Activated CD8-positive, alpha-beta memory T cell treated with anti-CD3 and anti-CD28 coated beads for 1 hour (primary cell): ENCODE data around the gene ADD2.
"Not testable (repeated sequence)": the region's sequence is repeated elsewhere in the genome, so short reads cannot be mapped to it uniquely, and the experiment has no call there.

Source experiments
- DNase-seq, 2 donors: peaks; one replicate each; pipeline ENCODE4 v3.0.0-alpha.2; 2020; ENCODE audit warnings: low read depth in 1 of 2; ENCODE audit errors: extremely low read depth in 1 of 2

The ADD2 gene

DNA sequence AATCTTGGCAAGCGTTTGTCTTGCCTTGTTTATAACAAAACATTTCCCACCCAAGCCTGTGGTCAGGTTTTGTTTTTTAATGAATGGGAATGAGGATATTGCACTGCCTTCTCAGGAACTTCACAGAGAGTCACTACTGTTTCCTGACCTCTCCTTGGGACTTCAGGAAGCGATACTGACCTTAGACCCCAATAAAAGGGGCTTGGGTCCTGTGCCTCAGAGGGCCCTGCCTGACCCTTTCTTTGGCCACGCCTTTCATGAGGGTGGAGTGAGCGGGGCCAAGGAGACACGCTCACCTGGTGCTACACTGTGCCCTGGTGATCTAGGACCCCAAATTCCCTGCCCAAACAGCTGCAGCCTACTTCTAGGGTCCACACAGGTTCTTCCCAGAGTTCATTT, 121.6 kb downstream of the ADD2 start:
- DNase-seq = no peak

- no peak for DNase-seq
These were observed 122.1 kb downstream of the ADD2 start for GRCh38 chr2:70645733-70646419.

DNA sequence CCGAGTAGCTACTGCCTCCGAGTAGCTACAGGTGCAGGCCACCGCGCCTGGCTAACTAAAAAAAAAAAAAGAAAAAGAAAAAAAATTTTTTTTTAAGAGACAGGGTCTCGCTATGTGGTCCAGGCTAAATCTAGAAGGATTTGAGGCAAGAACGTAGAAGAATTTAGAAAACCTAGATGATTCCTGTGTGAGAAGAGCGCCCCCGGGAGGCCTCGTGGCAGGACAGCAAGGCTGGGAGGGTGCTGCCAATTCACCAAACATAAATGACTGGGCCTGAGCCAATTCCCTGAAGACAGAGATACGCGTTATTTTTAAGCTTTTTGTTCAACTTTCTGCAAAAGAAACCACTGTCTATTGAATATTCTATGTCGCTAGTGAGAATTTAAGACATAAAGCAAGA, 124.3 kb downstream of the ADD2 start:
- no peak for DNase-seq

DNA sequence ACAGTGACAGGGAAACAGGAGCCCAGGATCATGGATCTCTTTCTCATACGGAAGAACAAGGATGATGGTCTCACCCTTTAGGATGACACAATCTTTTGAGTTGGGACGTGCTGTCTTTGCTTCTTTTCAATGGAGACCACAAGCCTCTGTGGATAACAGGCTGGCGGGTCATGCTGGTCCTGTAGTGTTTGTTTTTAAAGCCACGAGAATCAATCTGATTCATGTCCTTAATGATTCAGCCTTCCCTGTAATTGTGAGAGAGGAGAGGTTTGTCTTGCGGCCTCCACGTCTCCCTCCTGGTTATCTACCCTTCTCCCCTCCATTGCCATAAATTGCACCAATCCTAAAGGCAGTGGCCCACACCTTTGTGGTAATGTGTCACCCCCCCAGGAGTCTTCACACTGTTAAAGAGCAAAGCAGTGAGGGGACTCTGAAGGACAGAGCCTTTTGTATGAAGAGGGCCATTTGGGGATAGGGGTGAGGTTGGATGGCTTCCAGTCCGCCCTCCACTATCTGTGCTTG, 126.7 kb downstream of the ADD2 start:
- no peak for DNase-seq

GRCh38 chr2:70639841-70640436, 128.1 kb downstream of the ADD2 start:
- no peak for DNase-seq

DNA sequence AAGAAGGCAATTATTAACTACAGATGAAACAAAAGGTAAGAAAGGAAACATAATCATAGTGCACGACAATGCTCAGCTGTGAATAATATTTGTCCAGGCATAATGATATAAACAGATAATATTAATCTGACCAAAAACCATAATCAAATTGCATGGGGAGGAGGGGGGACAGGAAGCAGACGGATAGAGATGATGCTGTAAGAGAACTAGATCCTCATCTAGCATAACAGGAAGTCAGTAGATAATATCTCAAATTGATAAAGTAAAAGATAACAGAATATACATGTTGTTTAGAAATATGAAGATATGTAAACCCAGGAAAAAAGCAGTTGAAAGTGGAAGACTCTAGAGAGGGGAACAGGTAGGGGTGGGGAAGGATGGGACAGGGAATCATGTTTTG, 129.4 kb downstream of the ADD2 start:
- DNase-seq = no peak

- no peak for DNase-seq
These were observed 134.5 kb downstream of the ADD2 start for GRCh38 chr2:70633508-70633907.

GRCh38 chr2:70632966-70633365, 135.0 kb downstream of the ADD2 start:
- DNase-seq = no peak

GRCh38 chr2:70632388-70632787, 135.6 kb downstream of the ADD2 start:
- no peak for DNase-seq

GRCh38 chr2:70630761-70631160, 137.2 kb downstream of the ADD2 start:
- no peak for DNase-seq

GRCh38 chr2:70627211-70627898, 140.6 kb downstream of the ADD2 start:
- no peak for DNase-seq

- no peak for DNase-seq
These were observed 141.6 kb downstream of the ADD2 start for GRCh38 chr2:70626254-70626990.

GRCh38 chr2:70621536-70621935, 146.5 kb downstream of the ADD2 start:
- not testable (repeated sequence) for DNase-seq

DNA sequence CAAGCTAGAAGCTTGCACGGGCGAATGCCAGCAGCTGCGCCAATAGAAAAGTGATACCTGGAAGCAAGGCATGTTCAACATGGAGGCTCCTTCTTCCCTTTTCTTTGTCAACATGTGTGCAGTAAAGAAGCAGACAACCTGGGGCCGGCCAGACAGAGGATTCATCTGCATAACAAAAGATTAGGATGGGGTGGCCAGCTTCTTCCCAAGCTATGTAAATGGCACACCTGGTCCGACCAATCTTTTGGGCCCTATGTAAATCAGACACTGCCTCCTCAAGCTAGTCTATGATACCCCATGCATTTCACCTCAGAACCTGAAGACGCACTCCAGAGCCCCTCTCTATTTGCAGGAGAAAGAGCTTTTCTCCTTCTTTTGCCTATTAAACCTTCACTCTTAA, 148.0 kb downstream of the ADD2 start:
- no peak for DNase-seq

DNA sequence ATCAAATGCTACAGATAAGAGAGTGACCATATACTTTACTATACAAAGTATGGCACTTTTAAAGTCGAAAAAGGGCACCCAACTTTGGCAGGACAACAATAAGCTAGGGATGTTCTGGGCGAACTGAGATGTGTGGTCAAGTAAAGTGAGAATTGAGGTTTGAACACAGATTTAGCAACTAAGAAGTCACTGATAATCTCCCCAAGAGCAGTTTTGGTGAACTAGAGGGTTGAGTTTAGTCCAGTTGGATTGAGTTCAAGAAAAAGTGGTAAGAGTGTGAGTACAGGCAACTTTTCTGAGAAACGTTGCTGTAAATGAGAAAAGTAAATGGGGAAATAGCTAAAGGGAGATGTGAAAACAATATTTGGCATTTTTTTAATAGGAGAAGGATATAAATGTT, 148.8 kb downstream of the ADD2 start:
- DNase-seq = no peak

- DNase-seq = no peak
These were observed 151.8 kb downstream of the ADD2 start for GRCh38 chr2:70616168-70616694.

DNA sequence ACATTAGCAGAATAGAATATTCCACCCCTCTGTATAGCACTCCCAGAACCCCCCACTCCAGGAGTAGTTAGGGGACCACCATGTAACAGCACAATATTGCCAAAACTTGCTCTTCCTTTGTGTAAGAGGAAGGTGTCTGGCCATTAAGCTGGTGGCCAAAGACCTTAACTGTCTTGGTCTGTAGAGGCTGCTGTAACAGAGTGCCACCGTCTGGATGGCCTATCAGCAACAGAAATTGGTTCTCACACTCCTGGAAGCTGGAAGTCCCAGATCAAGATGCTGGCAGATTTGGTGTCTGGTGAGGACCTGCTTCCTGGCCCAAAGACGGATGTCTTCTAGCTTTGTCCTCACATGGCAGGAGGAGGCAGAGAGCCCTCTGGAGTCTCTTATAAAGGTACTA, 152.8 kb downstream of the ADD2 start:
- DNase-seq = no peak

DNA sequence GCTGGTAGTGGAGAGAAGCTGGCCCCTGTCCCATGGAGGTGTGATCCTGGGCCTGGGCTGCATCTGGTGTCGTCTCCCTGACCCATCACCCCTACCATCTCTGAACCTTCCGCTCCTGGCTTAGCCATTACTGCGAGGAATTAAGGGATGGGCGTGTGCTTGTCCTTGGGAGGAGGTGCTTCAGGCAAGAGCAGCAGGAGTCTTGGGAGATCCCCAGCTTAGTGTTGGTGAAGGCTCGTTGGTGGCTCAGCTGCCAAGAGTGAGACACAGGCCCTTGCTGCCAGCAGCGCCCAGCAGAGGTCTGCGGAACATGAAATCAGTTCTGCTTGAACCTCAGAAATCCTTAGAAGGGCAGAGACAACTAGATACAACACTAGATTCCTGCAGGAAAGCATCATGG, 154.5 kb downstream of the ADD2 start:
- no peak for DNase-seq

DNA sequence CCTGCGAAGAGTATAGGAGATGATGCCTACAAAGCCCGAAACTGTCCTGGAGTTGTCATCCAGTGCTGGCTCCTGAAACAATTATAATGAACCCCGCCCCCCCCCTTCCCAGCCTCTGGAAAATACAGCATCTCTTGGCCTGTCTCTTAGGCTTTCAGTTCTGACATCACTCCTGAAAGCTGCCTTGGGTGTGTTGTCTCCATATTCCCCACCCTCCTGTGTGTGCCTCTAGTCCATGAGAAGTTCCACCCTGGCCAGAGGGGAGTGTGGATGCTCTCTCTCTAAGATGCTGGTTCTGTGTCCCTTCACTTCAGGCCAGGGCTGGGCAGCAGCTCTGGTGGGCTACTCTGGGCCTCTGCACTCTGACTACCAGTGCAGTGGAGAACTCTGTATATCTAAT, 155.4 kb downstream of the ADD2 start:
- DNase-seq = no peak

- DNase-seq = no peak
These were observed 159.6 kb downstream of the ADD2 start for GRCh38 chr2:70608373-70608772.

DNA sequence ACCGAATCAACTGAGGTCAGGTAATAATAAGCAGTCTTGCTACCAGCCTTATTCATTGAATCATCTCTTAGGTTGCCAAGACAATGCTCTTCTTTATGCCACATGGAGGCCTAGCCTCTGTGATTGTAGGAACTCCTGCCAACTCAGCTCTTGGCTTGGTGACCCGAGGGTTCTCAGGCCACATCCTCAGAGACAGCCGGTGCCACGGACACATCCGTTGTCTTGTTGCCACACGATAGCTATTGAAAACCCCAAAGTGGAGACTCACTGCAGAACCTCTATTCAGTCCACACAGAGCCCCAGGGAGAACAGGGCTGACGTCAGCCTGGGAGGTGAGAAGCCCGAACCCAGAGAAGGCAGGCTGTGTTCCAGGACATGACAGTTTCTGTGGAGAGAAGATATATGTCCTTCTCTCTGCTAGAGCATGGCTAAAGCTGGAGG, 160.9 kb downstream of the ADD2 start:
- DNase-seq = no peak
